NCI-H2107 treated with DMSO at 0.1 percent for 48 hours (cell line): ENCODE measurements around the gene MOAP1.
"Not testable (repeated sequence)": the region's sequence is repeated elsewhere in the genome, so short reads cannot be mapped to it uniquely, and the experiment has no call there.

Experiments
- DNase-seq: peaks from one replicate; lab custom pipeline; 2025; ENCODE audit not compliant: unreplicated experiment; lab: John Stamatoyannopoulos, UW

MOAP1 gene

DNA sequence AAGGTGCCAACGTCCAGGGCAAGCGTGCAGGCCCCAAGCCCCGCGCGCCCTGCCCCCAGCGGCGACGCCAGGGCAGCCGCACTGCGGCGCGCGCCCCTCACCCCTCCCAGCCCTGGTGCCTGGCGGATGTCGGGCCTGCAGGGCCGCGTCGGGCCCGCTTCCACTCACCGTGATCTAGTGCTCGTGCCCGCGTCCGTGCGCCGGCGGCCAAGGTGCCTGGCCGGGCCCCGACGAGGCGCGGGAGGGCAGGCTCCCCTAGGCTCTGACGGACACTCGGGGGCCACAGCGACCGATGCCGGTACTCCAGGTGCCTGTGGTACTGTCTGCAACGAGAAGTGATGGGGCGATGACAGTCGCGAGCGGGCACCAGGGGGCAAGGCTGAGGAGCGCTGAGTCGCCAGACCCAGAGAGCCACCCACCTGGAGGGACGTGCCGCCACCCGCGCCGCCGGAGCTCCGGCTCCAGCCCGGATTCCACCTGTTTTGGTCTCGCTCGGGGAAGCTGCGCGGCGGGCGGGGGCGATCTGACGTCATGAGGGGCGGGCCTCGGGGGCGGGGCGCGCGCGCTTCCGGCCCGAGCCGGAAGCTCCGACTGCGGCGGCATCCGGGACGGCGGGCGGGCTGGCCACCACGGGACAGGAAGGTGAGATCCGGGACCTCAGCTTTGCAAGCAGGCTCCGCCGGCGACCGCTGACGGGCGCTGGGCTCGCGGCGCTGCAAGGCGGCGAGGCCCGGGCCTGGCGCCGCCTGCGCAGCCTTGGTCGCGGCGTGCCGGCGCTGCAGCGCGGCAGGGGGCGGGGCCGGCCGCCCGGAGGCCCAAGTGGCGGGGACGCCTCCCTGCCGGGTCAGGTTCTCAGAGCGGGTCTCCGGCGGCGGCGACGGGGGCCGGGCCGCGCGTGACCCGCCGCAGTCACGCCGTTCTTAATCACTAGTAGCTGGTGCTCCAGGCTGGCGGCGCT is at the start of gene MOAP1, which contains the start of gene LYSET:
Gene MOAP1, minus strand, starts transcription at position 507 of the 958 bp plus-strand sequence. CDS start 655 bp downstream, outside the sequence.
Gene LYSET, plus strand, starts transcription at position 927 of the 958 bp plus-strand sequence. CDS start 89 bp downstream, outside the sequence.
- peak; percentile 78 for DNase-seq

GRCh38 chr14:93233078-93233477 is 48.4 kb upstream of the MOAP1 start:
- DNase-seq, result not testable (repeated sequence)

- no peak for DNase-seq
These were observed 47.5 kb upstream of the MOAP1 start for GRCh38 chr14:93232159-93232558.

DNA sequence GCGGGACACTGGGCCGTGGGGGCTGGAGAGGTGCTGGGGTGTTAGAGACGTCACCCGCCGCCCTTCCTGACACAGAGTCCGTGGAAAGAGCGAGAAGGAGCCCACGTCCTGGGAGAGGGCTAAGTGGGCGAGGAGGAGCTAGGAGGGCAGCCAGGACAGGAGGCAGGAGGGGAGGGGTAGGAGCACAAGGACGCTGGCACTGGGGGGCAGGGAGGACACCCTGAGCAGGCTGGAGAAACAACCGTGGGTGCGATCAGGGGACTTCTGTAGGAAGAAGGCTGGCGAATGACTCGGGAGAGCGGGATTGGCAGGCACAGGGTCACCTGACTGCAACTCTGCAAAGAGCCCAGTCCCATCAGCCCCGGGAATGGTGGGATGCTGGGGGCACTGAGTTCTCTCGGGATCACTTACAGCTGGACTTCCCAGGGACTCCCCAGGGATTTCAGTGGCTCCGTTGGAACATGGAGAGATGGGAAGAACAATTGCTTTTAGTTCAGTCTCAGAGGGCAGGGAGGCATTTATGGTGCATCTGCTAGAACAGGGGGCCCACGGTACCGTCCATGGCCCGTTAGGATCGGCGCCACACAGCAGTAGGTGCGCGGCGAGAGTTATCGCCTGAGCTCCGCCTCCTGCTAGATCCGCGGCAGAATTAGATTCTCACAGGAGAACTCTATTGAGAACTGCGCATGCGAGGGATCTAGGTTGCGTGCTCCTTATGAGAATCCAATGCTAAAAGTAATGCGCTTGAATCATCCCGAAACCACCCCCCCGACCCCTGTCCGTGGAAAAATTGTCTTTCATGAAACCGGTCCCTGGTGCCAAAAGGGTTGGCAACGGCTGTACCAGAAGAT is 46.7 kb upstream of the MOAP1 start:
- peak; percentile 81 for DNase-seq

GRCh38 chr14:93230539-93230938 is 45.8 kb upstream of the MOAP1 start:
- no peak for DNase-seq

DNA sequence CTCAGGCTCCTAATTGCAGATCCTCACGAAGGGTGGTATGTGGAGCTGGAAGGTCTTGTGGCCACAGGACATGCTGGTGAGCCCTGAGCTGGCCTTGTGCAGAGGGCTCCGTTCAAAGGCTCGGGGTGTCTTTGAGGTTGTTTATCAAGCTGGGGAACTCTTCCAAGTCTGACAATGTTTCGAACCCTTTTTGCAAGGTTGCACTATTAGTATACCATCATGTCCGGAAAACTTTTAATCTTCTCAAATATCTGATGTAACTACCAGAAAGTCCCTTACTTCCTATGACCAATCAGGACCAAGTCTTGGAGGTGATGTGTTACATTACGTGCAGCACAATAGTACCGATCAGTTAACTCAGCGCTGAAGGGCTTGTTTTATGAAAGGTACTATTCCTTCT is 43.9 kb upstream of the MOAP1 start:
- DNase-seq, result no peak

DNA sequence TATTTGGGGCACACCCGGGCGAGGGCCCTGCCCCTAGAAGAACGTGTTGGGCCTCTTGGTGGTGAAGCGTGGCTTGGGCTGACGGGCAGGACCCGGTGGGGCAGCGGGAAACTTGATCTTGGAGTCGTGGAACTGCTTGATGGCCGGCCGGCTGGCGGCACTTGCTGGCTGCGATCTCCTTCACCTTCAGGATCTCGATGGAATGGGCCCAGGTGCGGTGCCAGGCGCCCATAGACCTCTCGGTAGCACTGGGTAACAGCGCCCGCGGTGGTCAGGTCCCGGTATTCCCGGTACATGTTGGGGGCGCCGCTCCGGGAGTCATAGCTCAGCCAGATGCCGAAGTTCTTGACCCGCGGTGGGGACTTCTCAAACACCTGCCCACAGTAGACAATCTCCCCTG is 38.9 kb upstream of the MOAP1 start:
- DNase-seq, result no peak

GRCh38 chr14:93220509-93220908 is 35.8 kb upstream of the MOAP1 start:
- no peak for DNase-seq

DNA sequence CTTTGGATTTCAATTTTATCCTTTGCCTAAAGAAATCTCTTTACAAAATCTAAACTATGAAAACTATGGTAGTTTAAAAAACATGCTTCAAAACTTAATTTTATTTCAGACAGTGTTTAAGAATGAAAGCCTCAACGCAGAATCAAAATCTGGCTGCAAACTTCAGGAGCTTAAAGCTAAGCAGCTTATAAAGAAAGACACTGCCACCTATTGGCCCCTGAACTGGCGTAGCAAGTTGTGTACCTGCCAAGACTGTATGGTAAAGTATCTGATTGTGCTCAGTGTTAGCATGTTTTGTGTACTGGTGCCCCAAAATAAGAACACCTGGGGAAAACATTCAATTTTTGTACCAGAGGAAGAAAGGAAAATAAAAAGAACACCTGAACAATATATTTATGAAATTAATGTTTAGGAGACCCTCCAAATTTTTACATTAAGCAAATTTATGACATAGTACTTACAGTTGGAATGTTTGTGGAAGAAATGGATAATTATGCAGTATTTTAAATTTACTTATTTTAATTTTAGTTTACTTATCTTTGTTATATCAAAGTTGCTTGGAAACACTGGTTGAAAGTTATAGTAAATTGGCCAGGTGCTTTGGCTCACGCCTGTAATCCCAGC is 34.5 kb upstream of the MOAP1 start:
- DNase-seq, result peak; percentile 61

DNA sequence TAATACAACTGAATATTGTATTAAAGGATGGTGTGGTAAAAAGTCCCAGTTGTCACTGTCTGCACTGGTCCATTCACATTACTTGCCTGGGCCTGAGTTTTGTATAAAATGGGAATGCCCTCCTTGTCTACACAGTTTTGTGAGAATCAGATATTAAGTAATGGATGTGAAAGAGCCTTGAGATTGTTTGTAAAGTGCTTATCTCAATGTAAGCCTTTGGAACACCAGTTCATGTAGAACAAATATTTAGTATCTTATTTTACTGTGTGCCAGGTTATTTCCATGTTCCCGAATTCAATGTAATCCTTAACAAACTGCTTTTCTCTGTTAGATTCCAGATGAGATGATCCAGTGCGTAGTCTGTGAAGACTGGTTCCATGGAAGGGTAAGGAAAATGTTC is 29.9 kb upstream of the MOAP1 start:
- DNase-seq, result no peak

GRCh38 chr14:93212432-93212831 is 27.7 kb upstream of the MOAP1 start:
- no peak for DNase-seq

GRCh38 chr14:93207468-93208308 is 23.0 kb upstream of the MOAP1 start:
- DNase-seq, result peak; percentile 26

- DNase-seq, result peak; percentile 99
These were observed 22.2 kb upstream of the MOAP1 start, which contains the start of the genes GON7 and UBR7 for GRCh38 chr14:93206793-93207467. TSS of gene GON7 (minus strand) at chr14:93207065. CDS start at chr14:93207037, 28 bp downstream. TSS of gene UBR7 (plus strand) at chr14:93207256. CDS start at chr14:93207292, 36 bp downstream.

DNA sequence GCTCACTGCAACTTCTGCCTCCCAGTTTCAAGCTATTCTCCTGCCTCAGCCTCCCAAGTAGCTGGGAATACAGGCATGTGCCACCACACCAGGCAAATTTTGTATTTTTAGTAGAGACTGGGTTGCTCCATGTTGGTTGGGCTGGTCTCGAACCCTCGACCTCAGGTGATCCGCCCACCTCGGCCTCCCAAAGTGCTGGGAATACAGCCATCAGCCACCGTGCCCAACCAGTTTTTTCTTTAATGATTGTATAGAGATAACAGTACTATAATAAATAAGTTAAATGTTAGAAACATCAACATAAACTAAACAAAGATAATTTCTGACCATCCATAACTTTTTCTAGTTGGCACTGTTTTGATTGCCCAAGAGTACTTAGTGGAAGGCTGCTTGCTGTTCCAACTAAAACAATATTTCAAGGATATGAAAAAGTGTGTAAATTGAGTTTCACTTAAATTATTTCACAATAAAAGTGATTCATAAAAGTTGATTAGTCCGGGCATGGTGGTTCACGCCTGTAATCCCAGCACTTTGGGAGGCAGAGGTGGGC is 16.5 kb upstream of the MOAP1 start:
- DNase-seq, result no peak

GRCh38 chr14:93200553-93200952 is 15.9 kb upstream of the MOAP1 start:
- no peak for DNase-seq

- no peak for DNase-seq
These were observed 14.3 kb upstream of the MOAP1 start for GRCh38 chr14:93199031-93199430.

DNA sequence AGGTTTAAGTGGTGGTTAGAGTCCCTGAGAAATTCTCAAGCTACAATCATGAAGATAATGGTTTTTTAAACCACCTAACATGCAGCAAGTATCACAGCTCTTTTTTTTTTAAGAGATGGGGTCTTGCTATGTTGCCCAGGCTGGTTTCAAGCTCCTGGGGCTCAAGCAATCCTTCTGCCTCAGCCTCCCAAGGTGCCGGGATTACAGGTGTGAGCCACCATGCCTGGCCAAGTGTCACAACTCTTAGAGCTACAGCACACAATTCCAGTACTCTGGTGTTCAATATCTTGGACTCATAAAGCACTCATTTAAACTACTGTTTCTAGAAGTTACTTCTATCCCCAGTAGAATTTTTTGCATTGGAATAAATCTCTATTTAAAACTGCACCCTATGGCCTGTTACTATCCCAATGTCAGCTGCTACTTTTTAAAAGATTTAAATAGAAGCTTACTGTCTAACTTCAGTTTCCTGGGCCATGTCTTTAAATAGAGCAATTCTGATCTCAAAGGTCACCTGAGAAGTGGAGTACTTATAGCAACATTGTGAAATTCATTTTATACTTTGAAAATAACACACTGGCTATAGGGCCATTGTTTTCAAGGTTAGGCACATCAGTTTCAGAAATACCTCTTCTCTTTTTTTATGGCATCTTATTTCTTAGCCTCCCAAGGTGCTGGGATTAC is 10.8 kb upstream of the MOAP1 start:
- no peak for DNase-seq

- no peak for DNase-seq
These were observed 2.3 kb upstream of the MOAP1 start for GRCh38 chr14:93186956-93187355.

GRCh38 chr14:93186466-93186865 is 1.8 kb upstream of the MOAP1 start:
- DNase-seq, result no peak
